HepG2 (cell line): ENCODE results near the gene HDGF. TPM values are rescaled to one million over a fixed set of nuclear protein-coding genes. Genes with fewer than 3 reads are reported as not detected.

Source experiments
- ATF3 ChIP-seq: sonication (generic); formaldehyde crosslinking; IDR thresholded peaks from 2 replicates; pipeline ENCODE4 v1.4.0; 2020; ENCODE audit warnings: missing genetic modification reagents
- ATM ChIP-seq: fragments of 450-650 bp; IDR thresholded peaks from 2 replicates; pipeline ENCODE4 v1.7.1; 2017; ENCODE audit warnings: mild to moderate bottlenecking, borderline replicate concordance
- GTF2F1 ChIP-seq: fragments of 150-350 bp; IDR thresholded peaks from 2 replicates; pipeline ENCODE4 v1.6.1; 2014; ENCODE audit warnings: low read length
- HNF1B ChIP-seq: sonication (generic); formaldehyde crosslinking; IDR thresholded peaks from 2 replicates; pipeline ENCODE4 v1.5.1; 2020; ENCODE audit warnings: mild to moderate bottlenecking, moderate library complexity, missing genetic modification reagents
- MED1 ChIP-seq: sonication (generic); formaldehyde crosslinking; IDR thresholded peaks from 2 replicates; pipeline ENCODE4 v1.4.0; 2020; ENCODE audit warnings: missing genetic modification reagents
- MYC ChIP-seq: sonication (generic); formaldehyde crosslinking; IDR thresholded peaks from 2 replicates; pipeline ENCODE4 v1.9.0; 2021; ENCODE audit warnings: missing genetic modification reagents, borderline replicate concordance
- PCBP2 ChIP-seq: fragments of 200-400 bp; formaldehyde crosslinking; optimal IDR thresholded peaks from 2 replicates; pipeline ENCODE3; 2018; ENCODE audit warnings: low read length, low read depth; ENCODE audit not compliant: poor library complexity, severe bottlenecking
- PHF20 ChIP-seq: sonication (generic); formaldehyde crosslinking; IDR thresholded peaks from 2 replicates; pipeline ENCODE4 v1.5.0; 2020; ENCODE audit warnings: mild to moderate bottlenecking, missing genetic modification reagents
- SMAD3 ChIP-seq: sonication (generic); formaldehyde crosslinking; IDR thresholded peaks from 2 replicates; pipeline ENCODE4 v1.4.0; 2020; ENCODE audit warnings: missing genetic modification reagents
- SRF ChIP-seq: IDR thresholded peaks from 2 replicates; pipeline ENCODE4 v1.6.1; 2011; ENCODE audit warnings: mild to moderate bottlenecking, low read depth, low read length, moderate library complexity
- TOPORS ChIP-seq: sonication (generic); formaldehyde crosslinking; IDR thresholded peaks from 2 replicates; pipeline ENCODE4 v1.8.0; 2023; ENCODE audit warnings: mild to moderate bottlenecking, missing genetic modification reagents
- ZBTB2 ChIP-seq: sonication (generic); formaldehyde crosslinking; IDR thresholded peaks from 2 replicates; pipeline ENCODE4 v1.8.0; 2022; ENCODE audit warnings: low read depth, missing genetic modification reagents
- ZFY ChIP-seq: sonication (generic); formaldehyde crosslinking; IDR thresholded peaks from 2 replicates; pipeline ENCODE4 v1.4.0; 2020; ENCODE audit warnings: missing genetic modification reagents
- ZNF143 ChIP-seq: sonication (generic); formaldehyde crosslinking; IDR thresholded peaks from 2 replicates; pipeline ENCODE4 v1.4.0; 2020; ENCODE audit warnings: missing genetic modification reagents
- ZNF367 ChIP-seq: sonication (generic); formaldehyde crosslinking; IDR thresholded peaks from 2 replicates; pipeline ENCODE4 v1.4.0; 2020; ENCODE audit warnings: missing genetic modification reagents, borderline replicate concordance
- ZNF451 ChIP-seq: sonication (generic); formaldehyde crosslinking; IDR thresholded peaks from 2 replicates; pipeline ENCODE4 v1.5.0; 2020; ENCODE audit warnings: mild to moderate bottlenecking, missing genetic modification reagents
- ZNF550 ChIP-seq: sonication (generic); formaldehyde crosslinking; IDR thresholded peaks from 2 replicates; pipeline ENCODE4 v1.4.0; 2020; ENCODE audit warnings: mild to moderate bottlenecking, missing genetic modification reagents, borderline replicate concordance
- ZNF564 ChIP-seq: sonication (generic); formaldehyde crosslinking; IDR thresholded peaks from 2 replicates; pipeline ENCODE4 v1.8.1; 2023; ENCODE audit warnings: mild to moderate bottlenecking, missing genetic modification reagents
- ZNF660 ChIP-seq: sonication (generic); formaldehyde crosslinking; IDR thresholded peaks from 2 replicates; pipeline ENCODE4 v1.5.1; 2020; ENCODE audit warnings: mild to moderate bottlenecking, low read depth, missing genetic modification reagents, borderline replicate concordance
- ZNF790 ChIP-seq: sonication (generic); formaldehyde crosslinking; IDR thresholded peaks from 2 replicates; pipeline ENCODE4 v1.8.0; 2022; ENCODE audit warnings: missing genetic modification reagents, mild to moderate bottlenecking, borderline replicate concordance
- polyA plus RNA-seq, 8 experiments: library from polyadenylated mRNA; depleted of rRNA in 3 of 8; stranded (reverse) in 7 of 8; unstranded in 1 of 8; fragments of >200 nt; fragmentation: Illumina TruSeq in 4 of 8; extraction: Trizol in 4 of 8; gene quantifications; 2 replicates each; pipeline versions ENCODE4 v1.2.1 to v1.2.3, GENCODE V29; 2011 to 2016; ENCODE audit warnings: low read depth in 4 of 8, missing spikeins in 1 of 8, mixed read lengths in 1 of 8; ENCODE audit not compliant: insufficient read depth in 1 of 8
- total RNA-seq, 5 experiments: library from RNA; depleted of rRNA; stranded (reverse); fragments of >200 nt; fragmentation: Illumina TruSeq; extraction: Trizol; gene quantifications; 2 replicates each; pipeline ENCODE4 v1.2.3, GENCODE V29; 2016; ENCODE audit warnings: low read depth in 1 of 5
- TF ChIP-seq, protein P1 (sequence below): sonication (generic); formaldehyde crosslinking; IDR thresholded peaks from 2 replicates; pipeline ENCODE4 v1.5.0; 2020; ENCODE audit warnings: mild to moderate bottlenecking, missing genetic modification reagents
- TF ChIP-seq, protein P2 (sequence below): sonication (generic); formaldehyde crosslinking; IDR thresholded peaks from 2 replicates; pipeline ENCODE4 v1.5.0; 2020; ENCODE audit warnings: missing genetic modification reagents

The HDGF gene
- total and polyA plus RNA-seq, 2 of the 13 experiments (the other 11 are each of a cell fraction or from before 2014, with no cell fraction given): 156 to 196 TPM

- TF ChIP-seq ZBTB2 (CRISPR knock-in tag) (0 out of 2 replicates have a peak, but pooled peaks have one; percentile 9), ATF3 (CRISPR knock-in tag) (no peak), TOPORS (CRISPR knock-in tag) (no peak; the same call in 1 of the 2 replicates), MYC (peak; percentile 68; the same call in 1 of the 2 replicates), PCBP2 (no peak), ZNF367 (no peak), ZNF564 (CRISPR knock-in tag) (peak; percentile 70; the same call in 1 of the 2 replicates), HNF1B (CRISPR knock-in tag) (no peak), ZNF550 (no peak), GTF2F1 (no peak), PHF20 (CRISPR knock-in tag) (no peak), ZNF790 (no peak), SMAD3 (CRISPR knock-in tag) (no peak), SRF (no peak), MED1 (CRISPR knock-in tag) (no peak), ZFY (CRISPR knock-in tag) (0 out of 2 replicates have a peak, but pooled peaks have one; percentile 37), ZNF451 (CRISPR knock-in tag) (no peak), ATM (no peak), ZNF143 (CRISPR knock-in tag) (no peak), ZNF660 (CRISPR knock-in tag) (no peak)
- TF ChIP-seq, protein P1, sequence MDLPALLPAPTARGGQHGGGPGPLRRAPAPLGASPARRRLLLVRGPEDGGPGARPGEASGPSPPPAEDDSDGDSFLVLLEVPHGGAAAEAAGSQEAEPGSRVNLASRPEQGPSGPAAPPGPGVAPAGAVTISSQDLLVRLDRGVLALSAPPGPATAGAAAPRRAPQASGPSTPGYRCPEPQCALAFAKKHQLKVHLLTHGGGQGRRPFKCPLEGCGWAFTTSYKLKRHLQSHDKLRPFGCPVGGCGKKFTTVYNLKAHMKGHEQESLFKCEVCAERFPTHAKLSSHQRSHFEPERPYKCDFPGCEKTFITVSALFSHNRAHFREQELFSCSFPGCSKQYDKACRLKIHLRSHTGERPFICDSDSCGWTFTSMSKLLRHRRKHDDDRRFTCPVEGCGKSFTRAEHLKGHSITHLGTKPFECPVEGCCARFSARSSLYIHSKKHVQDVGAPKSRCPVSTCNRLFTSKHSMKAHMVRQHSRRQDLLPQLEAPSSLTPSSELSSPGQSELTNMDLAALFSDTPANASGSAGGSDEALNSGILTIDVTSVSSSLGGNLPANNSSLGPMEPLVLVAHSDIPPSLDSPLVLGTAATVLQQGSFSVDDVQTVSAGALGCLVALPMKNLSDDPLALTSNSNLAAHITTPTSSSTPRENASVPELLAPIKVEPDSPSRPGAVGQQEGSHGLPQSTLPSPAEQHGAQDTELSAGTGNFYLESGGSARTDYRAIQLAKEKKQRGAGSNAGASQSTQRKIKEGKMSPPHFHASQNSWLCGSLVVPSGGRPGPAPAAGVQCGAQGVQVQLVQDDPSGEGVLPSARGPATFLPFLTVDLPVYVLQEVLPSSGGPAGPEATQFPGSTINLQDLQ (CRISPR knock-in tag): no peak
- TF ChIP-seq, protein P2, sequence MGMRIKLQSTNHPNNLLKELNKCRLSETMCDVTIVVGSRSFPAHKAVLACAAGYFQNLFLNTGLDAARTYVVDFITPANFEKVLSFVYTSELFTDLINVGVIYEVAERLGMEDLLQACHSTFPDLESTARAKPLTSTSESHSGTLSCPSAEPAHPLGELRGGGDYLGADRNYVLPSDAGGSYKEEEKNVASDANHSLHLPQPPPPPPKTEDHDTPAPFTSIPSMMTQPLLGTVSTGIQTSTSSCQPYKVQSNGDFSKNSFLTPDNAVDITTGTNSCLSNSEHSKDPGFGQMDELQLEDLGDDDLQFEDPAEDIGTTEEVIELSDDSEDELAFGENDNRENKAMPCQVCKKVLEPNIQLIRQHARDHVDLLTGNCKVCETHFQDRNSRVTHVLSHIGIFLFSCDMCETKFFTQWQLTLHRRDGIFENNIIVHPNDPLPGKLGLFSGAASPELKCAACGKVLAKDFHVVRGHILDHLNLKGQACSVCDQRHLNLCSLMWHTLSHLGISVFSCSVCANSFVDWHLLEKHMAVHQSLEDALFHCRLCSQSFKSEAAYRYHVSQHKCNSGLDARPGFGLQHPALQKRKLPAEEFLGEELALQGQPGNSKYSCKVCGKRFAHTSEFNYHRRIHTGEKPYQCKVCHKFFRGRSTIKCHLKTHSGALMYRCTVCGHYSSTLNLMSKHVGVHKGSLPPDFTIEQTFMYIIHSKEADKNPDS (CRISPR knock-in tag): no peak
These were observed 594 bp downstream of the HDGF start (continued) for GRCh38 chr1:156750711-156751450.
